Measurements from ENCODE around the gene FLACC1. TPM values are rescaled to one million over a fixed set of nuclear protein-coding genes. Genes with fewer than 3 reads are reported as not detected.

FLACC1 gene
- total RNA-seq, 1 donor from 2014 or later = 1.4 TPM

DNA sequence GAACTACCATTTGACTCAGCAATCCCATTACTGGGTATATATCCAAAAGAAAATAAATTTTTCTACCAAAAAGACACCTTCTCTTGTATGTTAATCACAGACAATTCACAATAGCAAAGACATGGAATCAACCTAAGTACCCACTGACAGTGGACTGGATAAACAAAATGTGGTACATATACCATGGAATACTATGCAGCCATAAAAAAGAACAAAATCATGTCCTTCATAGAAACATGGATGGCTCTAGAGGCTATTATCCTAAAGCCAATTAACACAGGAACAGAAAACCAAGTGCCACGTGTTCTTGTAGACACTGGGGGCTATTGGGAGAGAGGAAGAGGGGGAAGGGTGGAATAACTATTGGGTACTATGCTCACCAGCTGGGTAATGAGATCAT is 27.7 kb downstream of the FLACC1 start:
- Mint-ChIP-seq H3K27me3 (no peaks in the 10 kb centered on the region), H3K4me3 (no peak overlapping the region), H3K4me1 (ENCODE audit: unreplicated experiment) (no peaks in the 10 kb centered on the region), H3K9me3 (no peaks in the 10 kb centered on the region), H3K36me3 (no peaks in the 10 kb centered on the region), H3K27ac (no peak overlapping the region)
- DNase-seq (ENCODE audit: extremely low spot score, unreplicated experiment) = no peak
- TF ChIP-seq, protein P1, sequence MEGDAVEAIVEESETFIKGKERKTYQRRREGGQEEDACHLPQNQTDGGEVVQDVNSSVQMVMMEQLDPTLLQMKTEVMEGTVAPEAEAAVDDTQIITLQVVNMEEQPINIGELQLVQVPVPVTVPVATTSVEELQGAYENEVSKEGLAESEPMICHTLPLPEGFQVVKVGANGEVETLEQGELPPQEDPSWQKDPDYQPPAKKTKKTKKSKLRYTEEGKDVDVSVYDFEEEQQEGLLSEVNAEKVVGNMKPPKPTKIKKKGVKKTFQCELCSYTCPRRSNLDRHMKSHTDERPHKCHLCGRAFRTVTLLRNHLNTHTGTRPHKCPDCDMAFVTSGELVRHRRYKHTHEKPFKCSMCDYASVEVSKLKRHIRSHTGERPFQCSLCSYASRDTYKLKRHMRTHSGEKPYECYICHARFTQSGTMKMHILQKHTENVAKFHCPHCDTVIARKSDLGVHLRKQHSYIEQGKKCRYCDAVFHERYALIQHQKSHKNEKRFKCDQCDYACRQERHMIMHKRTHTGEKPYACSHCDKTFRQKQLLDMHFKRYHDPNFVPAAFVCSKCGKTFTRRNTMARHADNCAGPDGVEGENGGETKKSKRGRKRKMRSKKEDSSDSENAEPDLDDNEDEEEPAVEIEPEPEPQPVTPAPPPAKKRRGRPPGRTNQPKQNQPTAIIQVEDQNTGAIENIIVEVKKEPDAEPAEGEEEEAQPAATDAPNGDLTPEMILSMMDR (conservative IDR thresholded peaks at IDR 0.05) = no peak

- Mint-ChIP-seq H3K4me3 (no peak overlapping the region), H3K4me1 (ENCODE audit: unreplicated experiment) (no peaks in the 10 kb centered on the region), H3K27ac (no peak overlapping the region), H3K9me3 (peaks cover 7% of the 10 kb centered on the region), H3K27me3 (no peaks in the 10 kb centered on the region), H3K36me3 (no peaks in the 10 kb centered on the region)
- TF ChIP-seq, protein P1 (conservative IDR thresholded peaks at IDR 0.05) = no peak
- DNase-seq (ENCODE audit: extremely low spot score, unreplicated experiment) = no peak
Observed at GRCh38 chr2:201327678-201328077, 29.5 kb downstream of the FLACC1 start.

- Mint-ChIP-seq H3K9me3 (peaks cover 12% of the 10 kb centered on the region), H3K27ac (no peak overlapping the region), H3K4me3 (no peak overlapping the region), H3K36me3 (no peaks in the 10 kb centered on the region), H3K4me1 (ENCODE audit: unreplicated experiment) (no peaks in the 10 kb centered on the region), H3K27me3 (peaks cover 4% of the 10 kb centered on the region)
- no peak for DNase-seq (ENCODE audit: extremely low spot score, unreplicated experiment)
- TF ChIP-seq, protein P1 (conservative IDR thresholded peaks at IDR 0.05) = no peak
Observed at GRCh38 chr2:201322772-201323171, 34.4 kb downstream of the FLACC1 start.

- Mint-ChIP-seq H3K4me3 (no peak overlapping the region), H3K27ac (no peak overlapping the region), H3K27me3 (peaks cover 4% of the 10 kb centered on the region), H3K36me3 (no peaks in the 10 kb centered on the region), H3K9me3 (peaks cover 12% of the 10 kb centered on the region), H3K4me1 (ENCODE audit: unreplicated experiment) (no peaks in the 10 kb centered on the region)
- DNase-seq (ENCODE audit: extremely low spot score, unreplicated experiment) = no peak
- TF ChIP-seq, protein P1 (conservative IDR thresholded peaks at IDR 0.05) = no peak
Observed at GRCh38 chr2:201320701-201321100, 36.4 kb downstream of the FLACC1 start.

DNA sequence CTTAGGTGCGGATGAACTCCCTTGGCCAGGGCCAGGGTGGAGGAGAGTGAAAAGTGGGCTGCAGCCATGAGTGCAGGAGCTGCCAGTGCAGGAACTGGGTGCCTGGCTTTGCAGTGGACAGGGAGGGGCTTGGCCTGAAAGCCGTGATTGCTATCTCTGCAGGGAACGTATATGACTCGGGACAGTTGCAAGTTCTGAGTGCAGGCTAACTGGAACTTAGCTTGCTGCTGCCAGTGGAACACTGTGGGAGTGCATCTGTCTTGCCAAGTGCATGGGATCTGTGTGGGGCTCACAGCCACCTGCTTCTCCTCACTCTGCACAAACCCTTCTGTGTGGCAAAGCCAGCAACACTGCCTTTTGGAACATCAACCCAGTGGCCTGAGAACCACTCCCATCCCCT is 36.9 kb downstream of the FLACC1 start:
- Mint-ChIP-seq H3K4me1 (ENCODE audit: unreplicated experiment) (no peaks in the 10 kb centered on the region), H3K27me3 (peaks cover 4% of the 10 kb centered on the region), H3K27ac (no peak overlapping the region), H3K36me3 (no peaks in the 10 kb centered on the region), H3K4me3 (no peak overlapping the region), H3K9me3 (peaks cover 12% of the 10 kb centered on the region)
- TF ChIP-seq, protein P1 (conservative IDR thresholded peaks at IDR 0.05) = no peak
- no peak for DNase-seq (ENCODE audit: extremely low spot score, unreplicated experiment)

GRCh38 chr2:201319511-201319910 is 37.6 kb downstream of the FLACC1 start:
- Mint-ChIP-seq H3K27ac (no peak overlapping the region), H3K4me3 (no peak overlapping the region), H3K27me3 (peaks cover 4% of the 10 kb centered on the region), H3K4me1 (ENCODE audit: unreplicated experiment) (no peaks in the 10 kb centered on the region), H3K9me3 (peaks cover 16% of the 10 kb centered on the region), H3K36me3 (no peaks in the 10 kb centered on the region)
- TF ChIP-seq, protein P1 (conservative IDR thresholded peaks at IDR 0.05) = no peak
- DNase-seq (ENCODE audit: extremely low spot score, unreplicated experiment) = no peak
